OCI-LY1 (cell line): ENCODE results near the gene SLC9A9.

Source experiments
- H2AFZ ChIP-seq: fragments of 200-600 bp; sonication (generic), shearing (Covaris generic); 2 replicates; pipeline ENCODE4 v1.6.0; 2014; ENCODE audit warnings: antibody characterized with exemption, mild to moderate bottlenecking, low read length
- H3F3A ChIP-seq: fragments of 200-600 bp; sonication (generic), shearing (Covaris generic); 2 replicates; pipeline ENCODE4 v1.6.0; 2014; ENCODE audit warnings: mild to moderate bottlenecking, antibody characterized with exemption, low read length, moderate library complexity; ENCODE audit not compliant: insufficient read depth
- H3K27ac ChIP-seq: fragments of 200-600 bp; sonication (generic); 2 replicates; pipeline ENCODE4 v1.5.1; 2014; ENCODE audit warnings: low read length, mixed run types, mild to moderate bottlenecking, low read depth; ENCODE audit not compliant: poor library complexity, severe bottlenecking
- H3K27me3 ChIP-seq: fragments of 200-600 bp; sonication (generic); 2 replicates; pipeline ENCODE4 v1.6.0; 2014; ENCODE audit warnings: antibody characterized with exemption, mild to moderate bottlenecking, low read length, moderate library complexity; ENCODE audit not compliant: insufficient read depth
- H3K36me3 ChIP-seq: fragments of 200-600 bp; sonication (generic); 2 replicates; pipeline ENCODE4 v1.6.1; 2014; ENCODE audit warnings: mild to moderate bottlenecking, antibody characterized with exemption, low read length, moderate library complexity, mixed read lengths; ENCODE audit not compliant: insufficient read depth
- H3K4me1 ChIP-seq: fragments of 200-600 bp; sonication (generic); 2 replicates; pipeline ENCODE4 v1.5.1; 2014; ENCODE audit warnings: mild to moderate bottlenecking, low read length, moderate library complexity; ENCODE audit not compliant: insufficient read depth, severe bottlenecking
- H3K4me2 ChIP-seq: fragments of 200-600 bp; sonication (generic), shearing (Covaris generic); 2 replicates; pipeline ENCODE4 v1.6.1; 2014; ENCODE audit warnings: low read length
- H3K4me3 ChIP-seq: fragments of 200-600 bp; sonication (generic); 2 replicates; pipeline ENCODE4 v1.5.1; 2014; ENCODE audit warnings: low read length, low read depth, mild to moderate bottlenecking, mixed read lengths; ENCODE audit not compliant: poor library complexity, severe bottlenecking
- H3K79me2 ChIP-seq: fragments of 200-600 bp; shearing (Covaris generic); 2 replicates; pipeline ENCODE4 v1.6.1; 2016; ENCODE audit warnings: mixed run types, low read length, mixed read lengths; ENCODE audit not compliant: insufficient read depth
- H3K9ac ChIP-seq: fragments of 200-600 bp; sonication (generic), shearing (Covaris generic); 2 replicates; pipeline ENCODE4 v1.6.1; 2014; ENCODE audit warnings: mild to moderate bottlenecking, low read length, mixed read lengths
- H3K9me2 ChIP-seq: fragments of 200-600 bp; sonication (generic), shearing (Covaris generic); 2 replicates; pipeline ENCODE4 v1.6.1; 2014; ENCODE audit warnings: low read depth, mild to moderate bottlenecking, low read length, mixed read lengths
- H3K9me3 ChIP-seq: fragments of 200-600 bp; shearing (Covaris generic); 2 replicates; pipeline ENCODE4 v1.6.1; 2014; ENCODE audit warnings: low read length, mixed read lengths
- H4K20me1 ChIP-seq: fragments of 200-600 bp; sonication (generic), shearing (Covaris generic); 2 replicates; pipeline ENCODE4 v1.6.0; 2016; ENCODE audit warnings: mild to moderate bottlenecking, low read length; ENCODE audit not compliant: insufficient read depth
- CTCF ChIP-seq: fragments of 200-600 bp; sonication (generic), shearing (Covaris generic); IDR thresholded peaks from 2 replicates; pipeline ENCODE4 v1.5.1; 2017; ENCODE audit warnings: mild to moderate bottlenecking, antibody characterized with exemption, low read length, moderate library complexity, mixed read lengths
- EZH2 ChIP-seq: fragments of 200-600 bp; sonication (generic), shearing (Covaris generic); IDR thresholded peaks from 2 replicates; pipeline ENCODE4 v1.8.0; 2017; ENCODE audit warnings: borderline replicate concordance, mixed run types, mild to moderate bottlenecking, antibody characterized with exemption, low read length, moderate library complexity, mixed read lengths

The SLC9A9 gene

GRCh38 chr3:143483214-143483613 lies 365.1 kb downstream of the SLC9A9 start:
- H2AFZ ChIP-seq = no peak overlapping the region

GRCh38 chr3:143482106-143483088 lies 365.9 kb downstream of the SLC9A9 start:
- no peaks in the 10 kb centered on the region for H3F3A ChIP-seq
- peaks cover 49% of the 10 kb centered on the region for H3K4me1 ChIP-seq
- TF ChIP-seq EZH2 (no peak), CTCF (no peak)
- H3K27ac ChIP-seq = peak overlapping the region; percentile 34
- H3K27me3 ChIP-seq = no peaks in the 10 kb centered on the region
- no peak overlapping the region for H2AFZ ChIP-seq
- H3K9me3 ChIP-seq = no peaks in the 10 kb centered on the region
- H3K9ac ChIP-seq = no peak overlapping the region
- no peaks in the 10 kb centered on the region for H4K20me1 ChIP-seq
- H3K4me2 ChIP-seq = no peak overlapping the region
- no peaks in the 10 kb centered on the region for H3K79me2 ChIP-seq
- no peak overlapping the region for H3K4me3 ChIP-seq
- H3K36me3 ChIP-seq = no peaks in the 10 kb centered on the region
- H3K9me2 ChIP-seq = no peaks in the 10 kb centered on the region

More at GRCh38 chr3:143483214-143483613, 365.1 kb downstream of the SLC9A9 start:
- Histone ChIP-seq H3K9me2 (no peaks in the 10 kb centered on the region), H4K20me1 (no peaks in the 10 kb centered on the region), H3K27ac (peak overlapping the region; percentile 34), H3K36me3 (no peaks in the 10 kb centered on the region), H3K9me3 (no peaks in the 10 kb centered on the region), H3K9ac (no peak overlapping the region), H3K79me2 (no peaks in the 10 kb centered on the region), H3K27me3 (no peaks in the 10 kb centered on the region), H3F3A (no peaks in the 10 kb centered on the region), H3K4me3 (no peak overlapping the region), H3K4me2 (no peak overlapping the region), H3K4me1 (peaks cover 41% of the 10 kb centered on the region)
- TF ChIP-seq EZH2 = no peak
- no peak for TF ChIP-seq CTCF

GRCh38 chr3:143480344-143480743 lies 367.9 kb downstream of the SLC9A9 start:
- Histone ChIP-seq H3K9ac (no peak overlapping the region), H3K9me3 (no peaks in the 10 kb centered on the region), H3K27me3 (no peaks in the 10 kb centered on the region), H3K79me2 (no peaks in the 10 kb centered on the region), H2AFZ (no peak overlapping the region), H3K36me3 (no peaks in the 10 kb centered on the region), H3K4me1 (peaks cover 51% of the 10 kb centered on the region), H3K9me2 (no peaks in the 10 kb centered on the region), H3K4me3 (no peak overlapping the region), H4K20me1 (no peaks in the 10 kb centered on the region), H3F3A (no peaks in the 10 kb centered on the region), H3K27ac (no peak overlapping the region), H3K4me2 (no peak overlapping the region)
- TF ChIP-seq CTCF = no peak
- TF ChIP-seq EZH2 = no peak
